Liver (tissue), 3 donors: ENCODE data around the gene SLC1A5.

ENCODE experiments used
- ATF3 ChIP-seq: IDR thresholded peaks from 2 replicates; pipeline ENCODE4 v1.6.1; 2016; ENCODE audit warnings: antibody characterized with exemption
- CTCF ChIP-seq: fragments of 150-350 bp; IDR thresholded peaks from 2 replicates; pipeline ENCODE4 v1.5.1; 2017; ENCODE audit warnings: improper control_type of control experiment, low read depth, low read length; ENCODE audit not compliant: missing input control
- FOXA1 ChIP-seq: IDR thresholded peaks from 2 replicates; pipeline ENCODE4 v1.6.1; 2016; ENCODE audit warnings: antibody characterized with exemption
- GABPA ChIP-seq, 2 donors: IDR thresholded peaks in 1 of 2; conservative IDR thresholded peaks in 1 of 2; 2 replicates each; pipeline ENCODE4 v1.6.1; 2016; ENCODE audit warnings: antibody characterized with exemption in 2 of 2, mild to moderate bottlenecking in 1 of 2, moderate library complexity in 1 of 2
- HNF4A ChIP-seq, 2 donors: conservative IDR thresholded peaks; 2 replicates each; pipeline ENCODE4 v1.6.1; 2016; ENCODE audit warnings: antibody characterized with exemption in 2 of 2, mild to moderate bottlenecking in 2 of 2
- MAX ChIP-seq: IDR thresholded peaks from 2 replicates; pipeline ENCODE4 v1.6.1; 2016; ENCODE audit warnings: antibody characterized with exemption
- REST ChIP-seq: IDR thresholded peaks from 2 replicates; pipeline ENCODE4 v1.6.1; 2016; ENCODE audit warnings: antibody characterized with exemption, mild to moderate bottlenecking
- RXRA ChIP-seq, 2 donors: IDR thresholded peaks; 2 replicates each; pipeline ENCODE4 v1.6.1; 2017 to 2018; ENCODE audit warnings: antibody characterized with exemption in 2 of 2, mild to moderate bottlenecking in 1 of 2
- TAF1 ChIP-seq: conservative IDR thresholded peaks from 2 replicates; pipeline ENCODE4 v1.6.1; 2016; ENCODE audit warnings: antibody characterized with exemption, mild to moderate bottlenecking
- YY1 ChIP-seq: IDR thresholded peaks from 2 replicates; pipeline ENCODE4 v1.6.1; 2016; ENCODE audit warnings: antibody characterized with exemption, mild to moderate bottlenecking
- donor health status: healthy.
- donor health status: healthy.

GRCh38 chr19:46812977-46813838 lies 24.8 kb upstream of the SLC1A5 start:
- TF ChIP-seq CTCF (no peak), ATF3 (no peak), GABPA (IDR thresholded peaks at IDR 0.05 in 1 of 2, conservative IDR thresholded peaks at IDR 0.05 in 1 of 2) (no peak), MAX (no peak), REST (no peak), RXRA (IDR thresholded peaks at IDR 0.05) (no peak), YY1 (no peak), TAF1 (no peak), FOXA1 (no peak), HNF4A (conservative IDR thresholded peaks at IDR 0.05) (no peak)
